HG03565 (cell line): ENCODE measurements around the gene TBX2.
A peak's percentile ranks its signal among the peaks of the same experiment; 100 is the strongest.
"Not testable (repeated sequence)": the region's sequence is repeated elsewhere in the genome, so short reads cannot be mapped to it uniquely, and the experiment has no call there.

Source experiments
- ATAC-seq: cut with Tn5 transposase; IDR thresholded peaks from one replicate; pipeline ENCODE4 v1.9.1; 2021; ENCODE audit warnings: mild to moderate bottlenecking, moderate library complexity; ENCODE audit not compliant: unreplicated experiment

The TBX2 gene

GRCh38 chr17:61425682-61426481 is 26.2 kb downstream of the TBX2 start:
- no peak for ATAC-seq

- no peak for ATAC-seq
Measured at GRCh38 chr17:61426482-61427304, 27.1 kb downstream of the TBX2 start.

- ATAC-seq: no peak
Measured at GRCh38 chr17:61427567-61427966, 27.9 kb downstream of the TBX2 start.

- no peak for ATAC-seq
Measured at GRCh38 chr17:61429274-61429673, 29.6 kb downstream of the TBX2 start.

DNA sequence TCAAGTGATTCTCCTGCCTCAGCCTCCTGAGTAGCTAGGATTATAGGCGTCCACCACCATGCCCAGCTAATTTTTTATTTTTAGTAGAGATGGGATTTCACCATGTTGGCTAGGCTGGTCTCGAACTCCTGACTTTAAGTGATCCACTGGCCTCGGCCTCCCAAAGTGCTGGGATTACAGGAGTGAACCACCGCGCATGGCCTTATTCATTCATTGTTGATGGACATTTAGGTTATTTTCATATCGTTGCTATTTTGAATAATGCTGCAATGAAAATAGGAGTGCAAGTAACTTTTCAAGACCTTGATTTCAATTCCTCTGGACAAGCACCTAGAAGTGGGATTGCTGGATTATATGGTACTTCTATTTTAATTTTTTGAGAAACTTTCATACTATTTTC is 30.2 kb downstream of the TBX2 start:
- ATAC-seq: not testable (repeated sequence)

GRCh38 chr17:61431594-61432311 is 32.1 kb downstream of the TBX2 start:
- ATAC-seq: no peak

- no peak for ATAC-seq
Measured at GRCh38 chr17:61436273-61436672, 36.6 kb downstream of the TBX2 start.

DNA sequence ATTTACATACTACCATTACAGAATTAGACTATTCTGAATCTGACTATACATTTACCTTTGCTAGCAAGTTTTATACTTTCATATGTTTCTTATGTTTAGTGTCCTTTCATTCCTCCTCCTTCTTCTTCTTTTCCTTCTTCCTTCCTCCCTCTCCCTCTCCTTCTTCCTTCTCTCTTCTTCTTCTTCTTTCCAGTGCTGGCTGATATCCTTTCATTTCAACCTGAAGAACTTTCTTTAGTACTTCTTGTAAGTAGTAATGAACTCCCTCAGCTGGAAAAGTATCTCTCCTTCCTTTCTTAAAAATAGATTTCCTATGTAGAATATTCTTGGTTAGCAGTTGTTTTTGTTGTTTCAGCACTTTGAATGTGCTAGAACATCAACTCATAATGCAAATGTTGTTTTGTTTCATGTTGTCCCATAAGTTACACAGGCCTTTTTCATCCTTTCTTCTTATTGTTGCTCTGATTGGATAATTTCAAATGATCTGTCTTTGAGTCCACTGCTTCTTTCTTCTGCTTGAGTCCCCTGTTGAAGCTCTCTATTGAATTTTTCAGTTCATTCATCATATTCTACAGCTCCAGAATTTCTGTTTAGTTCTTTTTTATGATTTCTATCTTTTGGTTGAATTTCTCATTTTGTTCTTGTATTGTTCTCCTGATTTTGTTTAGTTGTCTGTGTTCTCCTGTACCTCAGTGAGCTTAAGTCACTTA is 37.5 kb downstream of the TBX2 start:
- no peak for ATAC-seq

DNA sequence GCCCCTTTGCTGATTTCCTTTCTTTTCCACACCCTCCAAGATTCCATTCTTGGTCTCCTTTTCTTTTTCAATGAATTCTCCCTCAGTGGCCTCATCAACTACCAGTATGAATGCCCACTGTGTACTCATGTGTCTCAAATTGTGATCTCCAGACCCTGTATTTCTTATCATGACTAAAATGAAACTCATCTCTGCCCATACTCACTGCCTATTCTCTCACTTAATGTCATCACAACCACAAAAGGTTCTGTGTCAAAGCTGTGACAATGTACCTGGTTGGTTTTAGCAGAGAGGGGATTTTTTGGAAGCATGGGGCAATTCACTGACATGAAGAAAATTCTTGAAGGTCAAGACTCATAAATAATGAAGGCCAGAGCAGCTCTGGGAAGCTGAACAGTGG is 41.1 kb downstream of the TBX2 start:
- ATAC-seq: peak; percentile 54

DNA sequence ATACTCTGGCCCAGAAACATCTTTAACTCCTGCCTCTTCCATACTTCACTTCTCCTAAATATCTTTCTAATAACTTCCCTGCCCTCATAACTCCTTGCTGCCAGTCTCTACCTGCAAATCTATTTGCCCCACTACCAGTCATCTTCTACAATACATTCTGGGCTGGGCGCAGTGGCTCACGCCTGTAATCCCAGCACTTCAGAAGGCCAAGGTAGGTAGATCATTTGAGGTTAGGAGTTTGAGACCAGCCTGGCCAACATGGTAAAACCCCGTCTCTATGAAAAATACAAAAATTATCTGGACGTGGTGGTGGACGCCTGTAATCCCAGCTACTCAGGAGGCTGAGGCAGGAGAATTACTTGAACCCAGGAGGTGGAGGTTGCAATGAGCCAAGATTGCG is 41.9 kb downstream of the TBX2 start:
- not testable (repeated sequence) for ATAC-seq

DNA sequence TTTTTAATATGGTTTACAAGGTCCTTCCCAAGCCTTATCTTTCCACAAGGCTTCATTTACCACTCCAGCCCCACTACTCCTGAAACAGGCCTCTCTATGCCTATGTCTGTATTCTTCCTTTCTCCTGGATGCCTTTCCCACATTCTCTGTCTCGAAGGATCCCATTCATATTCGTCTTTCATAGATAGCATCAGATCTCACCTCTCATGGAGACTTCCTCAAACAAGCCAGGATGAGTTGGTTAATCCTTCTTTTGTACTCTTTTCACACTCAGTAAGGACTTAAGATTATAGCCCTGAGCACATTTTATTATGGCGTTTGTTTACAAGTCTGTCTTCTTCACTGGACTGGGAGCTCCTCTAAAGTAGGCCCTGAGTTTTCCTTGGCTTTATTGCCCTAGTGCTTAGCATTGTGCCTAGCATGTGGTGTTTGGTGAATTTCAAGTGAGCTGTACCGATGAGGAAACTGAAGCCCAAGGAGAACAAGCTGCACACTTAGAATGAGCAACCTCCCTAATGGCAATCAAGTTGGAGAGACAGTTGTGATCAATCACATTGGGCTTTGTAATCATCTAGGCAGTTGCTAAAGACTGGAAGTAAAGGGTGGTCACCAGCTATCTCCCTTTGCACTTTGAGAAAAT is 42.6 kb downstream of the TBX2 start:
- no peak for ATAC-seq

DNA sequence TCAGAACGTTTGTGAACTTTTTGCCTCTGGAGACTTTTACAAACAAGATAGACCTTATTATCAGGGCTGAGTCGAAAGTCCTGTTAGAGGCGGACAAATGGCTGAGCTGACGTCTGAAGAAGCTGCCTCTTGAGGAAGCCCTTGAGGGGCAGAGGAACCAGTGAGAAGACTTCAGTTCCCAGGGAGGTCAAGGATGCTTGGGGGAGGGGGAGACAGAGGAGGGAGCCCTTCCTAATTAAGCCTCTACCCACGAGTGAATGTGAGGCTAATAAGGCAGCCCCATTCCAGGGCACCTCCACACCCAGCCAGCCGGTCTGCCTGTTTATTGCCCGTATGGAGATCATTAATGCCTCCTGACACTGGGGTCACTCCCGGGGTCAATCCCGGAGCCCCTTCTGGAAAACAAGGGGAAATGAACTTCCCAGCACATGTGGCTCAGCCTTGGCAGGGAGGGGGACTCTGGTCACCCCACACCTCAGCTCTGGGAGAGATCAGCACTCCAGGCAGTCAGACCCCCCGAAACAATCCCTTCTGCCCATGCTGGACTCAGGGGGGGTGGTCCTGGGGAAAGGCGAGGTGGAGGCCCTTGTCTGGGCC is 43.3 kb downstream of the TBX2 start:
- ATAC-seq: no peak

DNA sequence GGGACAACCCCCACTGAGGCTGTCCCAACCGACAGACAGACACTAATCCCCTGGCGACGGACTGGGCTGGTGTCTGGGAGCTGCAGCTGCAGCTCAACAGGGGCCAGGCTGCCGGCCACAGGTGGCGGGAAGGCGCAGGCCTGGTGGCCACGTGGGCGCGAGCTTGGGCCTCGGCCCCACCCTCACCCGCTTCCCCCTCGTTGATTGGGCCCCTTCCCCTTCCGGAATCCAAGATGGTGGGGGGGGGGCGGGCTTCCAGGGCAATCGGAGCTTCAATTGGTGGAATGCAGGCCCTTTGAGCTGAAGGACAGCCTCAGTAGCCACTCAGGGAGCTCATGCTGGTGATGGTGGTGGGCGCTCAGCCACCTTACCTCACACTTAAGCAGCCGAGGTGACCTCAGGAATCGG is 43.8 kb downstream of the TBX2 start:
- no peak for ATAC-seq

GRCh38 chr17:61444075-61444474 is 44.4 kb downstream of the TBX2 start:
- no peak for ATAC-seq

GRCh38 chr17:61444831-61445230 is 45.2 kb downstream of the TBX2 start:
- ATAC-seq: no peak

DNA sequence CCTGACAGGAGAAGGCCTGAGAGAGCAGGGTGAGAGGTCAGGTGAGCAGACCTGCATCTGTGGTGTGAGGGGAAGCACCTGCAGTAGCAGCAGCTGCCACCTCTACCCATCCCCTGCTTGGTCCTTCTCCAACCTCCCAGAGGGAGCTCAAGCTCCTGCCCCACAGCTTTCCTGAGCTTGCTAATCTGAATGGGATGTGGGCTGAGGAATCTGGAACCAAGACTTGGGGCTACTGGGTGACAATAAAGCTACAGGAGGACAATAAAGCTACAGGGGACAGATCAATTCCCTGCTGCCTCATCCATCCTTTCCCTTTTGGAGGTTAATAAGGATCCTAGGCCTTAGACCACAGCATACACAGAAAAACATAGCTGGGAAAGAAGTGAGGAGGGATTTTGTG is 47.7 kb downstream of the TBX2 start:
- ATAC-seq: no peak

DNA sequence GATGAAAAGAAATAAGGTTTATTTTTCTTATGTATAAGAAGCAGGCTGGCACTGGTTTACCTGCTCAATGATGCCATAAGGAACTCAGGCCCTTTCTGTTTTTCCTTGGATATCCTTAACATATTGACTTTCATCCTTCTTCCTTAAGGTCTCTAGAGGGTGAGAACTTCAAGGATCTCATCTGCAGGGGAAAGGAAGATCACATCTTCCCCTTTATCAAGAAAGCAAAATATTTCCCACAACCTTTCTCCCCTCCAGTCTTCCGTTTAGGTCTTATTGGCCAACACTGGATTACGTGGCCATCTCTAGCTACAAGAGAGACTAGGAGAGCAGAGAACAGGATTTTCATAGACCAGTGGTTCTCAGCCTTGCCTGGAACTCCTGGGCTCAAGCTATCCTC is 48.4 kb downstream of the TBX2 start:
- no peak for ATAC-seq

DNA sequence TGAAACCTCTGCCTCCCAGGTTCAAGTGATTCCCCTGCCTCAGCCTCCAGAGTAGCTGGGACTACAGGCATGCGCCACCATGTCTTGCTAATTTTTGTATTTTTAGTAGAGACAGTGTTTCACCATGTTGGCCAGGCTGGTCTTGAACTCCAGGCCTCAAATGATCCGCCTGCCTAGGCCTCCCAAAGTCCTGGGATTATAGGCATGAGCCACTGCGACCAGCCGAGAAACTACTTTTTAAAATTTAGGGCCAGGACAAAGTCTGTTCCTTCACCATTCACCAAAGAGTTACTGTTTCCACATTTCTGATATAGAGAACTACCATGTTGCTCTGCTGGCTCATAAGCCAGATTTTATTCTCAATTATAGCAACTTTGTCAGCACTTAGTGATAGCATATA is 49.5 kb downstream of the TBX2 start:
- not testable (repeated sequence) for ATAC-seq

DNA sequence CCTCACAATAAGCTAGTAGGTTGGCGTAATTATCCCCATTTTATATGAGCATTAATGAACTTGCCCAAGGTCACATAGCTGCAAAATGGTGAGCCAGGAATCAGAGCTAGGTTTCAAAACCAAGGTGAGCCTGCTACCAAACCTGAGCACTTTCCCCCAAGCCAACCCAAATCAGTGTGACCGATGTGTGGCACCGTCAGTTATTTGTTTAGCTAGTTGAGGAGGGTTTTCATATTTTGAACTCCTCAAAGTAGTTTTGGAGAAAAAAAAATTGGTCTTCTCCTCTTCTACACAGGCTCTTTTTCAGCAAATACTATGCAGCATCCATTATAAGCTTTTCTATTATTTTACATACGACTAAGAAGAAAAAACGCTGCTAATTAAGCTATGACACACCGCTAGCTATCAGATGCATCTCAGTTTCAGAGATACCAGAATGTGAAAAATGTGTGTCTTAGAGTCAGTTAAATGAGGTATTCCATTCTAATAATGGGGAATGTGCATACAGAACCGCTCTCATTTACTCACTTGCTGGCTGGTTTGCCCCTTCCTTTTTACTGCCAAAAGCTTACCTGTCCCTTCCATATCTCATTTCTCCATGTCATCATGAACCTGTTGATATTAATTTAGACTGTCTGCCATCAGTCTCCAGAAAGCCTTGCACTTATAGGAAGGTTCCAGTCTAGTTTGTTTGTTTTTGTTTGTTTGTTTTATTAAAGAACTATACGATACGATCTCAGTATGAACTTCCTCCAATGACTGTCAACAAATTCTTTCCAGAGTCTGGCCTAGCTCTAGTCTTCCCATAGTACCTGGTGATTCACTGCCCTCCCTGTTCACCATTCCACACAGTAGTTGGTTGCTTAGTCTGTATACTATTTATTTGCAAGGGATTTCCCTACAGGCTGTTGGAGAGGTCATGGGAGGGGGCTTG is 50.3 kb downstream of the TBX2 start:
- ATAC-seq: no peak
